MM.1S (cell line): ENCODE data around the gene GUCA2B.

Experiments
- DNase-seq: peaks from one replicate; pipeline ENCODE4 v3.0.0-alpha.2; 2015
- H2AFZ ChIP-seq: fragments of 300-600 bp; sonication (generic); 2 replicates; pipeline ENCODE4 v1.6.0; 2016; ENCODE audit warnings: antibody characterized with exemption, low read length
- H3F3A ChIP-seq: fragments of 300-600 bp; sonication (generic); 2 replicates; pipeline ENCODE4 v1.6.1; 2016; ENCODE audit warnings: mild to moderate bottlenecking, antibody characterized with exemption, low read length, moderate library complexity, mixed read lengths; ENCODE audit not compliant: insufficient read depth
- H3K27ac ChIP-seq: fragments of 300-600 bp; sonication (generic); 2 replicates; pipeline ENCODE4 v1.5.1; 2016; ENCODE audit warnings: mild to moderate bottlenecking, low read length
- H3K27me3 ChIP-seq: fragments of 300-600 bp; sonication (generic); replicated peaks from 2 replicates; pipeline ENCODE4 v1.6.0; 2016; ENCODE audit warnings: low read length; ENCODE audit not compliant: insufficient read depth
- H3K36me3 ChIP-seq: fragments of 300-600 bp; sonication (generic); replicated peaks from 2 replicates; pipeline ENCODE4 v1.6.1; 2016; ENCODE audit warnings: mild to moderate bottlenecking, low read length, mixed read lengths; ENCODE audit not compliant: insufficient read depth
- H3K4me1 ChIP-seq: fragments of 300-600 bp; sonication (generic); 2 replicates; pipeline ENCODE4 v1.6.1; 2016; ENCODE audit warnings: low read length, mixed read lengths
- H3K4me2 ChIP-seq: fragments of 300-600 bp; sonication (generic); 2 replicates; pipeline ENCODE4 v1.6.0; 2016; ENCODE audit warnings: low read depth, low read length
- H3K4me3 ChIP-seq: fragments of 300-600 bp; sonication (generic); 2 replicates; pipeline ENCODE4 v1.5.1; 2016; ENCODE audit warnings: low read length, mixed read lengths
- H3K79me2 ChIP-seq: fragments of 300-600 bp; sonication (generic); 2 replicates; pipeline ENCODE4 v1.6.1; 2016; ENCODE audit warnings: mixed run types, low read length, mixed read lengths
- H3K9ac ChIP-seq: fragments of 300-600 bp; sonication (generic); 2 replicates; pipeline ENCODE4 v1.6.1; 2016; ENCODE audit warnings: low read length, mixed read lengths
- H3K9me2 ChIP-seq: fragments of 300-600 bp; sonication (generic); replicated peaks from 2 replicates; pipeline ENCODE4 v1.6.1; 2016; ENCODE audit warnings: mild to moderate bottlenecking, low read length, mixed read lengths; ENCODE audit not compliant: insufficient read depth
- H3K9me3 ChIP-seq: fragments of 300-600 bp; sonication (generic); replicated peaks from 2 replicates; pipeline ENCODE4 v1.6.1; 2016; ENCODE audit warnings: mild to moderate bottlenecking, low read length, mixed read lengths; ENCODE audit not compliant: insufficient read depth
- H4K20me1 ChIP-seq: fragments of 300-600 bp; sonication (generic); 2 replicates; pipeline ENCODE4 v1.6.1; 2016; ENCODE audit warnings: mild to moderate bottlenecking, low read length, moderate library complexity, mixed read lengths; ENCODE audit not compliant: insufficient read depth
- CTCF ChIP-seq: fragments of 300-600 bp; sonication (generic); IDR thresholded peaks from 2 replicates; pipeline ENCODE4 v1.5.1; 2016; ENCODE audit warnings: antibody characterized with exemption, low read length, mixed read lengths
- EZH2 ChIP-seq: fragments of 300-600 bp; sonication (generic); optimal IDR thresholded peaks from 2 replicates; pipeline ENCODE3; 2017; ENCODE audit warnings: low read depth, mild to moderate bottlenecking, antibody characterized with exemption, low read length, mixed read lengths
- EZH2phosphoT487 ChIP-seq: fragments of 300-600 bp; sonication (generic); IDR thresholded peaks from 2 replicates; pipeline ENCODE4 v1.6.1; 2018; ENCODE audit warnings: antibody characterized with exemption, low read length

The GUCA2B gene

GRCh38 chr1:42163536-42164503 is 10.6 kb downstream of the GUCA2B start:
- Histone ChIP-seq H3K79me2 (no peaks in the 10 kb centered on the region), H2AFZ (no peak overlapping the region), H3F3A (no peaks in the 10 kb centered on the region), H3K4me2 (no peak overlapping the region), H3K4me3 (no peak overlapping the region), H3K36me3 (no peaks in the 10 kb centered on the region), H4K20me1 (no peaks in the 10 kb centered on the region), H3K27me3 (no peaks in the 10 kb centered on the region), H3K9me3 (no peaks in the 10 kb centered on the region), H3K9ac (no peak overlapping the region), H3K4me1 (no peaks in the 10 kb centered on the region), H3K9me2 (no peaks in the 10 kb centered on the region), H3K27ac (no peak overlapping the region)
- no peak for DNase-seq
- TF ChIP-seq CTCF (no peak), EZH2 (no peak), EZH2phosphoT487 (no peak)

GRCh38 chr1:42164551-42165420 is 11.6 kb downstream of the GUCA2B start, which contains the start of gene GUCA2A:
GUCA2A (minus strand) TSS chr1:42164745; CDS start chr1:42164712, 33 bp downstream.
- no peaks in the 10 kb centered on the region for H3F3A ChIP-seq
- no peaks in the 10 kb centered on the region for H3K9me3 ChIP-seq
- no peak within 1 kb of the TSS for H3K4me2 ChIP-seq
- no peaks in the 10 kb centered on the region for H4K20me1 ChIP-seq
- no peaks in the 10 kb centered on the region for H3K36me3 ChIP-seq
- no peak within 1 kb of the TSS for H3K4me3 ChIP-seq
- no peaks in the 10 kb centered on the region for H3K79me2 ChIP-seq
- no peak within 1 kb of the TSS for H2AFZ ChIP-seq
- no peak for DNase-seq
- no peak within 1 kb of the TSS for H3K9ac ChIP-seq
- TF ChIP-seq EZH2phosphoT487 (no peak), CTCF (no peak), EZH2 (no peak)
- H3K4me1 ChIP-seq = no peaks in the 10 kb centered on the region
- no peaks in the 10 kb centered on the region for H3K9me2 ChIP-seq
- H3K27ac ChIP-seq = no peak within 1 kb of the TSS
- no peaks in the 10 kb centered on the region for H3K27me3 ChIP-seq

GRCh38 chr1:42165511-42166210 is 12.5 kb downstream of the GUCA2B start:
- Histone ChIP-seq H3F3A (no peaks in the 10 kb centered on the region), H3K4me1 (no peaks in the 10 kb centered on the region), H3K36me3 (no peaks in the 10 kb centered on the region), H4K20me1 (no peaks in the 10 kb centered on the region), H3K9me3 (no peaks in the 10 kb centered on the region), H3K4me2 (no peak overlapping the region), H3K4me3 (no peak overlapping the region), H3K9ac (no peak overlapping the region), H3K27ac (no peak overlapping the region), H3K27me3 (no peaks in the 10 kb centered on the region), H2AFZ (no peak overlapping the region), H3K9me2 (no peaks in the 10 kb centered on the region), H3K79me2 (no peaks in the 10 kb centered on the region)
- DNase-seq = no peak
- TF ChIP-seq EZH2phosphoT487 (no peak), EZH2 (no peak)
